IMR-90 (cell line): ENCODE measurements around the gene TMEM132A. TPM values are rescaled to one million over a fixed set of nuclear protein-coding genes. Genes with fewer than 3 reads are reported as not detected.

Source experiments
- ATAC-seq: fragments of 200-7000 bp; cut with Tn5 transposase; 2 replicates; pipeline ENCODE4 v1.9.1; 2020; ENCODE audit warnings: low read depth, mild to moderate bottlenecking, moderate library complexity
- BruUV-seq: library from RNA; stranded (reverse); fragments of 400-500 nt; replicated peaks from 2 replicates; lab custom pipeline; 2021; lab: Mats Ljungman, UMichigan
- CTCF ChIA-PET: fragments of 300-600 bp; formaldehyde crosslinking; extraction: SDS; loops from one replicate; lab custom pipeline; 2021; ENCODE audit warnings: antibody characterized with exemption; lab: Yijun Ruan, JAX
- POLR2A ChIA-PET: fragments of 300-600 bp; sonication (Branson Sonifier 250); formaldehyde crosslinking; loops from one replicate; lab custom pipeline; 2022; ENCODE audit warnings: antibody characterized with exemption; ENCODE audit not compliant: unreplicated experiment; lab: Charles Lee
- DNase-seq: peaks from one replicate; pipeline ENCODE4 v3.0.0; 2013
- H2AFZ ChIP-seq: replicated peaks from 2 replicates; pipeline ENCODE3; 2013; ENCODE audit warnings: low read length, mild to moderate bottlenecking; ENCODE audit not compliant: poor library complexity
- H2AK5ac ChIP-seq: 2 replicates; pipeline ENCODE4 v1.6.1; 2013; ENCODE audit warnings: low read depth, low read length, inconsistent platforms
- H2AK9ac ChIP-seq: replicated peaks from 2 replicates; pipeline ENCODE3; 2013; ENCODE audit warnings: mild to moderate bottlenecking, low read depth, low read length, moderate library complexity; ENCODE audit not compliant: poor library complexity
- H2BK120ac ChIP-seq: 2 replicates; pipeline ENCODE4 v1.6.1; 2013; ENCODE audit warnings: low read depth, low read length, inconsistent platforms
- H2BK15ac ChIP-seq: 3 replicates; pipeline ENCODE4 v1.6.1; 2013; ENCODE audit warnings: low read depth, low read length, inconsistent platforms
- H2BK20ac ChIP-seq: 2 replicates; pipeline ENCODE4 v1.6.1; 2013; ENCODE audit warnings: low read depth, mild to moderate bottlenecking, inconsistent platforms, low read length, moderate library complexity
- H2BK5ac ChIP-seq: 2 replicates; pipeline ENCODE4 v1.6.1; 2013; ENCODE audit warnings: mild to moderate bottlenecking, low read depth, low read length, inconsistent platforms; ENCODE audit not compliant: poor library complexity, severe bottlenecking
- H3K14ac ChIP-seq: replicated peaks from 2 replicates; pipeline ENCODE4 v1.6.1; 2013; ENCODE audit warnings: low read depth, low read length, inconsistent platforms
- H3K18ac ChIP-seq: 2 replicates; pipeline ENCODE4 v1.6.1; 2013; ENCODE audit warnings: low read depth, low read length, control low read depth
- H3K23ac ChIP-seq: 2 replicates; pipeline ENCODE4 v1.6.1; 2013; ENCODE audit warnings: low read depth, low read length, inconsistent platforms
- H3K27ac ChIP-seq: 2 replicates; pipeline ENCODE4 v1.5.1; 2013; ENCODE audit warnings: mild to moderate bottlenecking, control low read depth, low read length; ENCODE audit not compliant: insufficient read depth
- H3K27me3 ChIP-seq: 2 replicates; pipeline ENCODE4 v1.6.1; 2013; ENCODE audit warnings: low read length; ENCODE audit not compliant: control insufficient read depth, insufficient read depth
- H3K36me3 ChIP-seq: 2 replicates; pipeline ENCODE4 v1.6.1; 2013; ENCODE audit warnings: low read length, mixed read lengths; ENCODE audit not compliant: control insufficient read depth, insufficient read depth
- H3K4ac ChIP-seq: 2 replicates; pipeline ENCODE4 v1.6.1; 2013; ENCODE audit warnings: low read depth, low read length, inconsistent platforms
- H3K4me1 ChIP-seq: 2 replicates; pipeline ENCODE4 v1.6.1; 2013; ENCODE audit warnings: low read length, mixed read lengths; ENCODE audit not compliant: control insufficient read depth, insufficient read depth
- H3K4me2 ChIP-seq: 2 replicates; pipeline ENCODE4 v1.6.1; 2013; ENCODE audit warnings: low read depth, mild to moderate bottlenecking, control low read depth, low read length, moderate library complexity
- H3K4me3 ChIP-seq: 2 replicates; pipeline ENCODE4 v1.5.1; 2013; ENCODE audit warnings: low read depth, mild to moderate bottlenecking, control low read depth, low read length, moderate library complexity; ENCODE audit not compliant: insufficient read depth
- H3K56ac ChIP-seq: 2 replicates; pipeline ENCODE4 v1.6.1; 2013; ENCODE audit warnings: low read length, inconsistent platforms; ENCODE audit not compliant: insufficient read depth; ENCODE audit errors: extremely low read depth
- H3K79me1 ChIP-seq, 2 experiments: 2 replicates each; pipeline ENCODE4 v1.6.1; 2013; ENCODE audit warnings: low read length in 2 of 2, inconsistent platforms in 1 of 2, low read depth in 1 of 2
- H3K9ac ChIP-seq: 2 replicates; pipeline ENCODE4 v1.6.1; 2013; ENCODE audit warnings: low read depth, low read length, control low read depth
- H3K9me1 ChIP-seq: 2 replicates; pipeline ENCODE4 v1.6.1; 2013; ENCODE audit warnings: low read length, inconsistent platforms; ENCODE audit not compliant: insufficient read depth
- H3K9me3 ChIP-seq: 2 replicates; pipeline ENCODE4 v1.6.1; 2013; ENCODE audit warnings: low read length; ENCODE audit not compliant: control insufficient read depth, insufficient read depth
- H4K20me1 ChIP-seq: 2 replicates; pipeline ENCODE4 v1.6.1; 2013; ENCODE audit warnings: low read length, inconsistent platforms; ENCODE audit not compliant: insufficient read depth
- H4K5ac ChIP-seq: 2 replicates; pipeline ENCODE4 v1.6.1; 2013; ENCODE audit warnings: mild to moderate bottlenecking, low read depth, low read length, control low read depth
- H4K8ac ChIP-seq, 2 experiments: 2 replicates each; pipeline ENCODE4 v1.6.1; 2013; ENCODE audit warnings: low read depth in 2 of 2, low read length in 2 of 2, control low read depth in 1 of 2, inconsistent platforms in 1 of 2
- H4K91ac ChIP-seq: 2 replicates; pipeline ENCODE4 v1.6.1; 2013; ENCODE audit warnings: low read depth, low read length, inconsistent platforms; ENCODE audit not compliant: insufficient read depth
- MAZ ChIP-seq: IDR thresholded peaks from 2 replicates; pipeline ENCODE4 v1.6.1; 2012; ENCODE audit warnings: low read depth, mild to moderate bottlenecking, low read length, improper control_type of control experiment, moderate library complexity, borderline replicate concordance
- MXI1 ChIP-seq: IDR thresholded peaks from 2 replicates; pipeline ENCODE4 v1.6.1; 2012; ENCODE audit warnings: low read depth, mild to moderate bottlenecking, low read length, moderate library complexity, borderline replicate concordance
- NFE2L2 ChIP-seq: fragments of 150-350 bp; IDR thresholded peaks from 2 replicates; pipeline ENCODE4 v1.6.1; 2016; ENCODE audit warnings: low read depth, mild to moderate bottlenecking, low read length
- POLR2A ChIP-seq: IDR thresholded peaks from 2 replicates; pipeline ENCODE4 v1.6.1; 2012; ENCODE audit warnings: mild to moderate bottlenecking, low read depth, low read length
- RAD21 ChIP-seq: IDR thresholded peaks from 2 replicates; pipeline ENCODE4 v1.6.1; 2012; ENCODE audit warnings: low read length, improper control_type of control experiment
- RFX5 ChIP-seq: IDR thresholded peaks from 2 replicates; pipeline ENCODE4 v1.8.0; 2012; ENCODE audit warnings: low read depth, mild to moderate bottlenecking, low read length, moderate library complexity
- SMC3 ChIP-seq: fragments of 150-350 bp; IDR thresholded peaks from 2 replicates; pipeline ENCODE4 v1.6.1; 2016; ENCODE audit warnings: low read depth, mild to moderate bottlenecking, antibody characterized with exemption, low read length, moderate library complexity
- WGBS, 2 experiments: methylation state at CpG; one replicate each; pipeline versions ENCODE4 v1.1.5 to v1.1.7; 2013; ENCODE audit warnings: missing lambda C conversion rate in 2 of 2; ENCODE audit not compliant: insufficient read length in 1 of 2; ENCODE audit errors: extremely low coverage in 2 of 2; 5-methylcytosine and 5-hydroxymethylcytosine counted together
- dilution Hi-C: fragments of 300-500 bp; cut with HindIII; formaldehyde crosslinking; loops from one replicate; pipeline ENCODE4 v1.14.3; 2018; ENCODE audit warnings: low sequenced_read_pairs; ENCODE audit not compliant: unreplicated experiment
- in situ Hi-C: fragments of 300-500 bp; cut with MboI; formaldehyde crosslinking; loops from 3 replicates; pipeline ENCODE4 v1.14.3; 2019; ENCODE audit warnings: low sequenced_read_pairs, inconsistent platforms, mixed read lengths
- intact Hi-C: fragments of 100-400 bp; cut with micrococcal nuclease; formaldehyde crosslinking; loops from 2 replicates; pipeline ENCODE4 v1.10.0; 2022
- polyA plus RNA-seq, 3 experiments: library from polyadenylated mRNA; depleted of rRNA; stranded (reverse); fragments of >200 nt; gene quantifications; 2 replicates each; pipeline ENCODE4 v1.2.3, GENCODE V29; 2012; ENCODE audit warnings: low replicate concordance in 1 of 3
- total RNA-seq: library from RNA; depleted of rRNA; stranded (reverse); fragments of >200 nt; gene quantifications from 2 replicates; pipeline ENCODE4 v1.2.3, GENCODE V29; 2012
- TF ChIP-seq, protein P1 (sequence below): fragments of 150-350 bp; IDR thresholded peaks from 2 replicates; pipeline ENCODE4 v1.6.1; 2016; ENCODE audit warnings: low read depth, mild to moderate bottlenecking, low read length, moderate library complexity, borderline replicate concordance
- TF ChIP-seq, protein P2 (sequence below): fragments of 150-350 bp; IDR thresholded peaks from 2 replicates; pipeline ENCODE4 v1.6.1; 2017; ENCODE audit warnings: mild to moderate bottlenecking, antibody characterized with exemption, low read length, low read depth
- TF ChIP-seq, protein P3 (sequence below): conservative IDR thresholded peaks from 2 replicates; pipeline ENCODE4 v1.5.1; 2012; ENCODE audit warnings: mild to moderate bottlenecking, low read depth, low read length, improper control_type of control experiment

TMEM132A gene
- total and polyA plus RNA-seq, 2 of the 4 experiments (the other 2 are of a cell fraction), result 7.7 to 64.2 TPM

DNA sequence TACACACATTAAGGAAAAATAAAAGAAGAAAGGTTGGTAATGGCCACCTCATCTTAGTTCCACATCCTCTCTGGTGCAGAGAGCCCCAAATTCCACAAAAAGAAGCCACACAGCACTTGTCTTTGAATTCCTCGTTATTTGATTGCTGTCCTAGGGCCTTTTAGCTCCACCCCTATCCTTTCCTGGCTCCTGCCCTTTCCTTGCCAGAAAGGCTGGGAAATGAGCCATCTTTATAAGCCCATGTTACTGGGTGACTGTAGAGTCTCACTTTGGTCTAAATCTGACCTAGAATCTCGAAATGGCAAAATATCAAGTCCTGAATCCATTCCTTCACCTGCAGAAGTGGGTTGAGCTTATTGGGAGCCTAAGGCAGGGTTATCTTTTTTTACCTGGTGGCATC, 4.3 kb upstream of the TMEM132A start:
- ATAC-seq (no peak), DNase-seq (no peak)
- ChIA-PET CTCF (no interaction called here), POLR2A (no interaction called here)
- Histone ChIP-seq H3K4me3 (no peak overlapping the region), H3K23ac (no peak overlapping the region), H4K5ac (no peak overlapping the region), H3K4me1 (peaks cover 11% of the 10 kb centered on the region), H2BK15ac (no peak overlapping the region), H4K20me1 (peaks cover 14% of the 10 kb centered on the region), H3K4me2 (no peak overlapping the region), H4K8ac (no peak overlapping the region), H3K79me1 (peaks cover 23 to 62% of the 10 kb centered on the region in 2 experiments), H2BK120ac (no peak overlapping the region), H2AK9ac (no peak overlapping the region), H3K9me3 (no peaks in the 10 kb centered on the region), H3K56ac (no peak overlapping the region), H2AK5ac (no peak overlapping the region), H3K14ac (no peak overlapping the region), H3K9me1 (peaks cover 14% of the 10 kb centered on the region; the same call in 1 of the 2 replicates), H3K27ac (no peak overlapping the region), H3K4ac (no peak overlapping the region), H2BK20ac (no peak overlapping the region), H3K9ac (no peak overlapping the region), H2BK5ac (no peak overlapping the region), H3K18ac (no peak overlapping the region), H2AFZ (no peak overlapping the region), H3K36me3 (peaks cover 26% of the 10 kb centered on the region), H4K91ac (no peak overlapping the region), H3K27me3 (no peaks in the 10 kb centered on the region)
- WGBS, 2 experiments, result no CpG with 5 or more reads among the region's 2 CpGs
- BruUV-seq, result no TSS peak
- TF ChIP-seq SMC3 (no peak), POLR2A (no peak), RAD21 (no peak), MAZ (no peak), MXI1 (no peak), RFX5 (no peak), NFE2L2 (no peak)
- TF ChIP-seq, protein P1, sequence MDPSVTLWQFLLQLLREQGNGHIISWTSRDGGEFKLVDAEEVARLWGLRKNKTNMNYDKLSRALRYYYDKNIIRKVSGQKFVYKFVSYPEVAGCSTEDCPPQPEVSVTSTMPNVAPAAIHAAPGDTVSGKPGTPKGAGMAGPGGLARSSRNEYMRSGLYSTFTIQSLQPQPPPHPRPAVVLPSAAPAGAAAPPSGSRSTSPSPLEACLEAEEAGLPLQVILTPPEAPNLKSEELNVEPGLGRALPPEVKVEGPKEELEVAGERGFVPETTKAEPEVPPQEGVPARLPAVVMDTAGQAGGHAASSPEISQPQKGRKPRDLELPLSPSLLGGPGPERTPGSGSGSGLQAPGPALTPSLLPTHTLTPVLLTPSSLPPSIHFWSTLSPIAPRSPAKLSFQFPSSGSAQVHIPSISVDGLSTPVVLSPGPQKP, result no peak
- TF ChIP-seq, protein P2, sequence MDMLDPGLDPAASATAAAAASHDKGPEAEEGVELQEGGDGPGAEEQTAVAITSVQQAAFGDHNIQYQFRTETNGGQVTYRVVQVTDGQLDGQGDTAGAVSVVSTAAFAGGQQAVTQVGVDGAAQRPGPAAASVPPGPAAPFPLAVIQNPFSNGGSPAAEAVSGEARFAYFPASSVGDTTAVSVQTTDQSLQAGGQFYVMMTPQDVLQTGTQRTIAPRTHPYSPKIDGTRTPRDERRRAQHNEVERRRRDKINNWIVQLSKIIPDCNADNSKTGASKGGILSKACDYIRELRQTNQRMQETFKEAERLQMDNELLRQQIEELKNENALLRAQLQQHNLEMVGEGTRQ, result no peak
- TF ChIP-seq, protein P3, sequence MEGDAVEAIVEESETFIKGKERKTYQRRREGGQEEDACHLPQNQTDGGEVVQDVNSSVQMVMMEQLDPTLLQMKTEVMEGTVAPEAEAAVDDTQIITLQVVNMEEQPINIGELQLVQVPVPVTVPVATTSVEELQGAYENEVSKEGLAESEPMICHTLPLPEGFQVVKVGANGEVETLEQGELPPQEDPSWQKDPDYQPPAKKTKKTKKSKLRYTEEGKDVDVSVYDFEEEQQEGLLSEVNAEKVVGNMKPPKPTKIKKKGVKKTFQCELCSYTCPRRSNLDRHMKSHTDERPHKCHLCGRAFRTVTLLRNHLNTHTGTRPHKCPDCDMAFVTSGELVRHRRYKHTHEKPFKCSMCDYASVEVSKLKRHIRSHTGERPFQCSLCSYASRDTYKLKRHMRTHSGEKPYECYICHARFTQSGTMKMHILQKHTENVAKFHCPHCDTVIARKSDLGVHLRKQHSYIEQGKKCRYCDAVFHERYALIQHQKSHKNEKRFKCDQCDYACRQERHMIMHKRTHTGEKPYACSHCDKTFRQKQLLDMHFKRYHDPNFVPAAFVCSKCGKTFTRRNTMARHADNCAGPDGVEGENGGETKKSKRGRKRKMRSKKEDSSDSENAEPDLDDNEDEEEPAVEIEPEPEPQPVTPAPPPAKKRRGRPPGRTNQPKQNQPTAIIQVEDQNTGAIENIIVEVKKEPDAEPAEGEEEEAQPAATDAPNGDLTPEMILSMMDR, result no peak
- intact Hi-C loops (no loop called here), dilution Hi-C loops (no loop called here), in situ Hi-C loops (loop anchor here (25.0 kb wide), 1 partner anchor 1333 kb away; no protein-coding TSS in a partner anchor)
